B cell (primary cell): Measurements from ENCODE around the gene GPRIN2. TPM values are rescaled to one million over a fixed set of nuclear protein-coding genes. Genes with fewer than 3 reads are reported as not detected.

Source experiments
- ATAC-seq: fragments of 200-7000 bp; cut with Tn5 transposase; one replicate; pipeline ENCODE4 v1.10.0; 2021; ENCODE audit warnings: low read depth, mild to moderate bottlenecking, moderate number of reproducible peaks, moderate library complexity
- CTCF ChIA-PET: fragments of 350-600 bp; sonication (Branson Sonifier 250); formaldehyde crosslinking; loops from one replicate; lab custom pipeline; 2021; ENCODE audit warnings: antibody characterized with exemption, inconsistent platforms; lab: Charles Lee
- POLR2A ChIA-PET: fragments of 350-600 bp; sonication (Branson Sonifier 250); formaldehyde crosslinking; loops from one replicate; lab custom pipeline; 2021; ENCODE audit warnings: antibody characterized with exemption; lab: Charles Lee
- DNase-seq: peaks from one replicate; pipeline ENCODE4 v3.0.0; 2013
- H2AFZ ChIP-seq: 2 replicates; pipeline ENCODE4 v1.6.1; 2012; ENCODE audit warnings: mild to moderate bottlenecking, low read depth, low read length; ENCODE audit not compliant: insufficient read depth, poor library complexity, severe bottlenecking
- H3K27ac ChIP-seq, 2 donors: 1 replicate in 1 of 2; 2 replicates in 1 of 2; pipeline ENCODE4 v1.5.1; 2012 to 2013; ENCODE audit warnings: low read length in 2 of 2, mild to moderate bottlenecking in 2 of 2, moderate library complexity in 1 of 2
- H3K27me3 ChIP-seq, 4 experiments: fragments of 200-600 bp in 1 of 4; sonication (generic) in 1 of 4; replicated peaks in 1 of 4; 1 replicate in 2 of 4; 2 replicates in 2 of 4; pipeline versions ENCODE4 v1.6.1 to v1.7.0; 2013 to 2016; ENCODE audit warnings: low read length in 3 of 4, mild to moderate bottlenecking in 2 of 4, mixed read lengths in 1 of 4, moderate library complexity in 1 of 4; ENCODE audit not compliant: insufficient read depth in 4 of 4, control insufficient read depth in 3 of 4; ENCODE audit errors: control extremely low read depth in 1 of 4
- H3K36me3 ChIP-seq, 2 experiments: replicated peaks in 1 of 2; 1 replicate in 1 of 2; 2 replicates in 1 of 2; pipeline versions ENCODE4 v1.6.1 to v1.7.1; 2013; ENCODE audit warnings: low read length in 1 of 2; ENCODE audit not compliant: insufficient read depth in 2 of 2, control insufficient read depth in 1 of 2; ENCODE audit errors: control extremely low read depth in 1 of 2, extremely low read depth in 1 of 2
- H3K4me1 ChIP-seq, 2 donors: fragments of 200-600 bp in 1 of 2; sonication (generic) in 1 of 2; 1 replicate in 1 of 2; 2 replicates in 1 of 2; pipeline versions ENCODE4 v1.5.1 to v1.6.1; 2013 to 2017; ENCODE audit warnings: low read length in 2 of 2; ENCODE audit not compliant: control insufficient read depth in 2 of 2, insufficient read depth in 2 of 2
- H3K4me2 ChIP-seq: replicated peaks from 2 replicates; pipeline ENCODE3; 2012; ENCODE audit warnings: mild to moderate bottlenecking, low read depth, low read length; ENCODE audit not compliant: poor library complexity, severe bottlenecking
- H3K4me3 ChIP-seq, 5 experiments: fragments of 200-600 bp in 1 of 5; sonication (generic) in 1 of 5; 1 replicate in 3 of 5; 2 replicates in 2 of 5; pipeline versions ENCODE4 v1.5.1 to v1.7.0; 2011 to 2016; ENCODE audit warnings: low read length in 4 of 5, mild to moderate bottlenecking in 4 of 5, low read depth in 2 of 5, control low read depth in 1 of 5, moderate library complexity in 1 of 5; ENCODE audit not compliant: insufficient read depth in 1 of 5; ENCODE audit errors: control extremely low read depth in 1 of 5, extremely low read depth in 1 of 5
- H3K79me2 ChIP-seq: fragments of 200-600 bp; sonication (generic); one replicate; pipeline ENCODE4 v1.6.0; 2016; ENCODE audit warnings: low read length; ENCODE audit not compliant: control insufficient read depth, insufficient read depth
- H3K9ac ChIP-seq: fragments of 200-600 bp; sonication (generic); 2 replicates; pipeline ENCODE4 v1.6.1; 2017; ENCODE audit warnings: mild to moderate bottlenecking, low read length, moderate library complexity
- H3K9me3 ChIP-seq, 3 donors: one replicate each; pipeline versions ENCODE4 v1.6.1 to v1.7.1; 2013; ENCODE audit warnings: low read length in 2 of 3; ENCODE audit not compliant: control insufficient read depth in 2 of 3, insufficient read depth in 1 of 3; ENCODE audit errors: control extremely low read depth in 1 of 3
- H4K20me1 ChIP-seq: 2 replicates; pipeline ENCODE4 v1.6.0; 2012; ENCODE audit warnings: mild to moderate bottlenecking, low read length; ENCODE audit not compliant: insufficient read depth, control insufficient read depth, poor library complexity, severe bottlenecking
- H3K27ac Mint-ChIP-seq: one replicate; pipeline ENCODE4 v1.8.0; 2021; ENCODE audit warnings: mixed read lengths
- H3K27me3 Mint-ChIP-seq: one replicate; pipeline ENCODE4 v1.8.0; 2021; ENCODE audit warnings: mixed read lengths
- H3K4me1 Mint-ChIP-seq: one replicate; pipeline ENCODE4 v1.8.0; 2021; ENCODE audit warnings: mixed read lengths
- H3K4me3 Mint-ChIP-seq: one replicate; pipeline ENCODE4 v1.8.0; 2021; ENCODE audit warnings: mixed read lengths
- H3K9me3 Mint-ChIP-seq: one replicate; pipeline ENCODE4 v1.8.0; 2022; ENCODE audit warnings: mixed read lengths; ENCODE audit not compliant: insufficient read depth
- EZH2 ChIP-seq: IDR thresholded peaks from 2 replicates; pipeline ENCODE4 v1.6.1; 2012; ENCODE audit warnings: borderline replicate concordance, low read depth, mild to moderate bottlenecking, moderate library complexity, low read length; ENCODE audit not compliant: insufficient read depth, poor library complexity, severe bottlenecking
- WGBS: methylation state at CpG from one replicate; pipeline ENCODE4 v1.1.5; 2013; ENCODE audit warnings: missing lambda C conversion rate; ENCODE audit not compliant: insufficient coverage; 5-methylcytosine and 5-hydroxymethylcytosine counted together
- intact Hi-C: fragments of 100-400 bp; cut with micrococcal nuclease; formaldehyde crosslinking; loops from one replicate; pipeline ENCODE4 v1.10.0; 2022
- polyA plus RNA-seq: library from polyadenylated mRNA; depleted of rRNA; stranded (reverse); fragments of >200 nt; gene quantifications from 2 replicates; pipeline ENCODE4 v1.2.3, GENCODE V29; 2012
- total RNA-seq, 2 donors: library from RNA; stranded (reverse); fragments of 120-200 nt in 1 of 2; gene quantifications; 1 replicate in 1 of 2; 2 replicates in 1 of 2; pipeline versions ENCODE4 v1.2.3 to v1.2.4, GENCODE V29; 2013 to 2022
- TF ChIP-seq, protein P1 (sequence below): fragments of 200-600 bp; IDR thresholded peaks from one replicate; pipeline ENCODE4 v1.8.0; 2022; ENCODE audit warnings: antibody characterized with exemption, mild to moderate bottlenecking

GPRIN2 gene
- total and polyA plus RNA-seq, 2 donors (not counting 1 experiment from before 2014, with no cell fraction given) = not detected

DNA sequence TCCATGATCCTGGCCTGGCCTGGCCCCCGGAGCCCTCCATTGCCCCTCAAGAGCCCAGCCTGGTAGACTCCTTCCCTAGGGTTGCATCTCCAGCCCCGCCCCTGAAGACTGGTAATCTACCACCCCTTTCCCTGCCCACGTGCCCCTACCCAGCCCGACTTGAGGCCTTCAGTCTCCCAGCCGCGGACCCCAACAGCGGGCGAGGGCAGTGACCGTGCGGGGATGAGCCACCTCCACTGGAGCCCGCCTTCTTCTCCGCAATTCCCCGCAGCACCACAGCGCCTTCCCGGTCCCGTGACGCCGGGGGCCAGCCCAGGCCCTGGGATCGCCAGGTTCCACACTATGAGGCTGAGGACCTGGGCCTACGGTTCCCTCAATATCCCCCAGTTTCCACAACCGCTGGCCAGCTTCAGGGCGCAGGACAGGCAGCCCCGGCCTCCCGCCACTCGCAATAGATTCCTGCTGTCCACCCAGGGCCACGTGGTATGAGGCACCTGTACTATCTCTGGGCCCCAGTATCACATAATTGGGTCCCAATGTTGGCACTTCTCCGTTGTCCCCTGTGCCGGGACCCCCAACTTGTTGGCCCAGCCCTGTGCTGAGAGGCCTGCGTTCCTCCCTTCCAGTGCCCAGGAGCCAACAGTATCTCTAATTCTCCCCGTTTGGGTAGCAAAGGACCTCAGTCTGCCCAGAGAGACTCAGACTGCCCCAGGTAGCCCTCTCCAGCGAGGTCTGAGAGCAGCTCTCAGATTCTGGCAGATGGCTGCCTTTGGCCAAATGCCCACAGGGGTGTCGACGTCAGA lies 1.1 kb upstream of the GPRIN2 start:
- Histone ChIP-seq H3K79me2 (no peaks in the 10 kb centered on the region), H3K9me3 (peaks cover 0 to 4% (median 0%) of the 10 kb centered on the region in 3 donors), H3K4me1 (peaks cover 9 to 12% of the 10 kb centered on the region in 2 donors), H4K20me1 (no peaks in the 10 kb centered on the region), H2AFZ (peak overlapping the region; percentile 41), H3K27me3 (peaks cover 0 to 39% (median 18%) of the 10 kb centered on the region in 4 experiments), H3K4me2 (peak overlapping the region; percentile 67), H3K27ac (no peak overlapping the region), H3K9ac (no peak overlapping the region), H3K36me3 (no peaks in the 10 kb centered on the region), H3K4me3 (no peak overlapping the region)
- peaks cover 18% of the 10 kb centered on the region for H3K4me1 Mint-ChIP-seq
- H3K9me3 Mint-ChIP-seq = no peaks in the 10 kb centered on the region
- no peak overlapping the region for H3K27ac Mint-ChIP-seq
- DNase-seq = no peak
- ChIA-PET POLR2A (no interaction called here), CTCF (no interaction called here)
- no peak for TF ChIP-seq EZH2
- TF ChIP-seq, protein P1, sequence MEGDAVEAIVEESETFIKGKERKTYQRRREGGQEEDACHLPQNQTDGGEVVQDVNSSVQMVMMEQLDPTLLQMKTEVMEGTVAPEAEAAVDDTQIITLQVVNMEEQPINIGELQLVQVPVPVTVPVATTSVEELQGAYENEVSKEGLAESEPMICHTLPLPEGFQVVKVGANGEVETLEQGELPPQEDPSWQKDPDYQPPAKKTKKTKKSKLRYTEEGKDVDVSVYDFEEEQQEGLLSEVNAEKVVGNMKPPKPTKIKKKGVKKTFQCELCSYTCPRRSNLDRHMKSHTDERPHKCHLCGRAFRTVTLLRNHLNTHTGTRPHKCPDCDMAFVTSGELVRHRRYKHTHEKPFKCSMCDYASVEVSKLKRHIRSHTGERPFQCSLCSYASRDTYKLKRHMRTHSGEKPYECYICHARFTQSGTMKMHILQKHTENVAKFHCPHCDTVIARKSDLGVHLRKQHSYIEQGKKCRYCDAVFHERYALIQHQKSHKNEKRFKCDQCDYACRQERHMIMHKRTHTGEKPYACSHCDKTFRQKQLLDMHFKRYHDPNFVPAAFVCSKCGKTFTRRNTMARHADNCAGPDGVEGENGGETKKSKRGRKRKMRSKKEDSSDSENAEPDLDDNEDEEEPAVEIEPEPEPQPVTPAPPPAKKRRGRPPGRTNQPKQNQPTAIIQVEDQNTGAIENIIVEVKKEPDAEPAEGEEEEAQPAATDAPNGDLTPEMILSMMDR = no peak
- ATAC-seq = no peak
- peak overlapping the region; percentile 64 for H3K4me3 Mint-ChIP-seq
- peaks cover 9% of the 10 kb centered on the region for H3K27me3 Mint-ChIP-seq
- intact Hi-C loops = no loop called here
- 91% methylated on average over 31 of the region's 33 CpGs for WGBS
